ENCODE measurements around the gene HERC3.

HERC3 gene

DNA sequence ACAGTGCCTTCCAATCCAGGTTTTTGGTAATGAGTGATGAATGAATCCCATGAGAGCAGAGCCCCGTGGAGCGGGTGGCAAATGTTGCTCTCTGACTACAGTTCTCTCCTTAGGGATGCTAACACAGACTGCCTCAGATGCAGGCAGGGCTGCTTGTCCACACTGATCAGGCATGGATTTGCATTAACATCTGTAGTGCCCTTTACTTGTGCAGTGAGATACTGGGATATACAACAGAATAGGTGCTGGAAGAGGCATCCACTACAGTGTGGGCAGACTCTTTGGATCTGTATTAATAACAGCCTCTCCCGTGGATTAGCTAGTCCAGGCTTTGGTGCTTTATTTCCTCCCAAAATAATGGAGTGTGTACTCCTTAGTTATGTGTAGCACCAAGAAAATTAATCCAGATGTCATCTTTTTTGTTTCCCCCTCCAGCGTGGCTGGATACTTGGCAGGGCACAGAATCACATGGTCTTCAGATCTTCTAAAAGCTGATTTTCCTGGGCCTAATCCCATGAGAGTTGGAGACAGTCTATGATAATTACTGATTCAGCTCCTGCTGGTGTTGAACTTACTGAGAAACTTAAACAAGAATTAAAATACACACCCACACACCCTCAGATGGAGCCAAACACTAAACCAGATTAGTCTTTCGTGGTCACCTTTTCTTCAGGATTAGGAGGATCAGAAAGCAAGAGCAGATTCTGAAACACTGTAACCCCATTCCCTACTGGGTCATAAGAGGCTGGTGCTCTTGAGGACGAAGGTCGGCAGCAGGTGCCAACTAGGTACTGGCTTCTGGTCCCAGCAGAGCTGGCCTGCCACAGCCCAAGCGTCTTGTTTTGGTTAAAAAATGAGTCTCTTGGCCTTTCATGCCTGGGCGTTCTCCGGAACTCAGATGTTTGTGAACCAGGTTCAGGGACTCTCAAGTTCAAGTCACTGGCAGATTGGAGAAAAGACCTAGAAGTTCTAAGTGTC lies 128.5 kb downstream of the HERC3 start:
- DNase-seq, result no peak

DNA sequence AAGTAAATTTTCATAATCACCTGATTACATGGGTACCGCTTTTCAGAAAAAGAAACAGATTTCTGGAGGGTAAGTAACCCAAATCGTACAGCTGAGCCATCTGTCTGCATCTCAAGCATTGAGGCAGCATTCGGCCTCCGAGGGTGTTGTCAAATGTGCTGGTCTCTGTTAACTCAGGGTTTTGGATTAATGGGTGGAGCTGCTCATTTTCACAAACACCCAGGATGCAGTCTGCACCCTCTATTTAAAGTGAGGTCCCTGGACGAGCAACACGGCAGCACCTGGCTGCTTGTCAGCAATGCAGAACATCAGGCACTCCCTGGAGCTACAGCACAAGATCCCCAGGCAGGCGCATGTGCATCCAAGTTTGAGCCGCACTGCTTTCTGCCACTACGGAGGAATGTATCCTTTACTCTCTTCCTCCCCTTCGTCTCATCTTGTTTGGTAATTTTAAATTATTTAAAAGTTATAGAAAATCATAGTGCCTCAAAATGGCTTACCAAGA lies 130.0 kb downstream of the HERC3 start:
- no peak for DNase-seq

DNA sequence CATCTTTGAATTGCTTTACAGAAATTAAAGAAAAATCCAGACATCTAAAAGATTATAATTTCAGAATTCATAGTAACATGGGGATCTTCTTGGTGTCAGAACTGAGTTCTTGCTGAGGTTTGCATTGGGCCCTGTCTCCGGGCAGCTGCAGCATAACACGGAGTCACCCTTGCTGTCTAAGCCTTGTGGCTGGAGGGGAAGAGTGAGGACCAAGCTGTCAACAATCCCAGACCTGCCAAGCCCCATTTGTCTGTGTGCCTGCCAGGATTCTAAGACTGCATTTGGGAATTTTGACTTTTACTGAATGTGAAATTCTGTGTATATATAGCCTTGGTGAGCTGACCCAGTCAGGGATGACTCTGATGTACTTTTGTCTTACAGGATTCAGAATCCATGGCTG lies 130.5 kb downstream of the HERC3 start:
- no peak for DNase-seq

DNA sequence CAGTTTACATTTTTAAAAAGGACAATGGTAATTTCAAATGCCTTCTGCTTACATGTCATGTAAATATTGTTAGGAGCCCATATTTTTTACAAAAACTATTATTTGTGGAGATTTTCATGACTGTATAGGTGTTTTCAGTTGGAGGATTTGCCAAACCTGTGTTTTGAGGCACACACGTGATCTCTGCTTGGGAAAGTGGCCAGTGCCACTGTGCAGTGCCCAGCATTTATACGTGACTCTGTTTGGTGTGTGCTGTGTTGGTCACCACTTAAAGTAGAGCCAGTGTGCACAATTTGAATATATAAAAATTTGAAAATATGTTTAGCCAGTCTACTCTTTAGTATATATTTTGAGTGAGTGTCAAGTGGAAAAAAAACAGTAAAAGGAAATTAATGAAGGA lies 132.1 kb downstream of the HERC3 start:
- DNase-seq, result no peak

DNA sequence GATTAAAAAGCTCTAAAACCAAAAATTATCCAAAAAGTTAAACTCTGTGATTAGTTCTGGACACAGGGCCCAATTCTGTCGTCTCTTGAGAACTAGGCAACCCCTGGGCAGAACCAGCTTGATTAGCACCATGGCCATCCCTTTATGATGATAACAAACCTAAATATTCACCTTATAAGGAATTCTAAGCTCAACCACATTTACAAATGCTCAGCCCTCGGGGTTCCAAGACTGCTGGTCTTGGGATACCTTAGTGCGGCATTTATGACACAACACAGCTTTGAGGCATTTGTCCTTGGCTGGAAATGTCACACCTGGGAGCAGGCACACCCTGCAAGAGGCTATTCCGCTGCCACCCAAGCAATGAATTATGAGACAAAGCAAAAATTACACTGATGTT lies 132.9 kb downstream of the HERC3 start:
- no peak for DNase-seq

DNA sequence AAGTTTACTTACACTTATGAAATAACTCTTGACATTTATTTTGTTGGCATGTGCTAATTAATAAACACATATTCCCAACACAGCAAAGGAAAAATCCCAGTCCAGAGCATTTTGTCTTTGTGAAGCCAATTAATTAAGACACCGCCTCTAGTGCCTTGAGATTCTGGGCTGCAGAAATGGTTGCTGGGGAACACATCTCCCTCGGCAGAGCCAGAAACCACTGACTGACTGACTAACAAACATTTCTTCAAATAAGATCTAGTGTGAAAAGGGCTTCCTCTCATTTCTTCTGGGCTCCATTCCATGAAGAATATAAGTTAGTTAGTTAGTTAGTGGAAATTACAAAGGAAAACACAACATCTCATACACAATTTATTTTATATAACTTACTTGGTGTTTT lies 133.7 kb downstream of the HERC3 start:
- no peak for DNase-seq

DNA sequence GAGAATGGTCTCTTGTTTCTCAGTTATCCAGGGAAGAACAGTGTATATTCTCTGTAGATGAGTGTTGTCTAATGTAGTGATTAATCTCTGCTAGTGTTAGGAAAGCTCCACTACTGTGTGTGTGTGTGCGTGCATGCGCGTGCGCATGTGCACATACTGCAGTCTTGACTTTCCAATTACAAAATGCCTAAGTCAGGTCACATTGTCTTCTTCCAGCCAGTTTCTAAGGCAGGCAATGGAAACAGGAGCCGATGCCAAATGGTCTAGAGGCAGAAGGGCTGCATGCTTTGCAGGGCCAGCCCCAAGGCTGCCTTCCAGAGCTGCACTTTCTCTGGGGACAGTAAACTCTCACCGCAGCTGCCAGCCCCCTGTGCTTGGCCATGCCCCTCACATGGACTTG lies 135.9 kb downstream of the HERC3 start:
- no peak for DNase-seq

DNA sequence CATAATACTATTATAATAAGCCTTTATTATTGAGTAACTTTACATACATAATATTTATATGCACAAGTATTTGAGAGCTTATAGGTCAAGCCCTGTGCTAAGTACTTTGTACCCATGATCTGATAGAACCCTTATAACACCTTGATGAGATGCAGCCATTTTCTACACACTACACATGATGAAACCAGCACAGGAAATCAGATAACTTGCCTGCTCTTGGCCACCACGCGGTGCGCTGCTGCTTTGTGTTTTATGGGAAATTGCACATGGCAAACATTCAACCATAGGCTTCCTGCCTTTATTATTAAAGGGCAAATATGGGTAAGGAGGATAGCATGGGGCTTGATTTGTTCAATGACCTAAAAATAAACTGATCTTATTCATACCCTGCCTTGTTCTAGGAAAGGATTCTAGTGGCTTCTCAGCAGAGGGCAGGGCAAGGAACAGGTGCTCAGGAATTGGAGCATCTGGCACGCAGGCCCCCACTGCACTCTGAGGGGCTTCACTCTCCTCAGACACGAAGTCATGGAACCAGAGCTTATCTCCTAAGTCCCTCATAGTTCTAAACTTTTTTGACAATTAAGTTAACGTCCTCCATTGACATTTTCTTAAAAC lies 137.0 kb downstream of the HERC3 start:
- no peak for DNase-seq

DNA sequence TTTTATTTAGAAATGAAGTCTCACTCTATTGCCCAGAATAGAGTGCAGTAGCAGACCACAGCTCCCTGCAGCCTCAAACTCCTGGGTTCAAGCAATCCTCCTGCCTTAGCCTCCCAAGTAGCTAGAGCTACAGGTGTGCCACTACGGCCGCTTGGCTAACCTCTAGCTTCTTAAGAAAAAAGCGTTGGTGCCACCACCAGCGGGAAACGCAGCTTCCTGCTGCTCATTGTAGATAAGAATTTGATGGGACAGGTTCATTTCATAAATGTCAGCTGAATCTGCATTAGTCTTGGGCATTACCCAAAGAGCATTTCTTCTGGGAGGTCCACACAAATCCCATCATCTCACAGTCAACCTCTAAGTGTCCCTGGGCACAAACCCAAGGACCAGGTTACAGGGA lies 138.5 kb downstream of the HERC3 start:
- no peak for DNase-seq

DNA sequence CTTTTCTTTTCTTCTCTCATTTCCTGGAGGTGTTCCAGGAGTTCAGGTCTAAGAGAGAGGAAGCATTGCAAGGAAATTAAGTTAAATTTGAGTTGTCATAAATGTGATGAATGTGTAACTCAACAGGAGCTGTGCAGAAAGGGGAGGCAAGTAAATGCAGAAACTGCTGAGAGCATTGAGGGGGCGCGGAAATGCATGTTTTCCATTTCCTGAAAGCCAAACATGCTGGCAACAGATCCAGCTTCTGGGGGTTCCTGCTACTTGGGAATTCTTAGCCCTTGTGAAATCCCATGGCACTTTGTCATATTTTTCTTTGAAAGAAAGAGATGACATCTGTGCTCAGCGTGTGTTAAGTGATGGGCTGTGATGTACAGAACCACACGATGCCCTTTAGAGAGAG lies 139.1 kb downstream of the HERC3 start:
- no peak for DNase-seq

DNA sequence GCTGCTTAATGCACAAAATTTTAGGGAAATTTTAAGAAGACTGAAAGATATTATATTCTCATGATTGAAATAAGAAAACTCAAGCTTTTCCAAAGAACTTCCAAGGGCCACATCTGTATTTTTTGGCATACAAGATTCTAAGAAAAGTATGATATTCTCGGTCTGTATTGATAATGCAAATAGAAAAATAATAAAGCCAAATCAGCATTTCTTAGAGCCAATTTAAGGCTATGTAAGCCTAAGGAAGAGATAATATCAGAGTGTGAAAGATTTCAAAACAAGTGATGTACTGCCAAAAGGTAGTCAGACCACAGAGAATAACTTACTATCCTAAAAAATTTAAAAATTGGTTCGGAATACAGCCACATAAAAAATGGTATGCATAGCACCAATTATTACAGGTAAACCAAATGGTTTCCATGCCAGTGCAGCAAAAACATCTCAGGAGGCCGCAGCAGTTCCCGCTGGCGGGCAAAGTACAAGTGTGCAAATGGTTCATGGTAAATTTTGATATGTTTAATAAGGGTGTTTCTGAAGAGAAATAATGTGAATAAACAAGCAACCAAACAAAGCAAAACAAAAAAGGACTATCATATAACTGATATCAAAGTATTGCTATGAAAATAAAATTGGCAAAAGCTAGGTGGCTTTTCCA lies 140.6 kb downstream of the HERC3 start:
- no peak for DNase-seq

DNA sequence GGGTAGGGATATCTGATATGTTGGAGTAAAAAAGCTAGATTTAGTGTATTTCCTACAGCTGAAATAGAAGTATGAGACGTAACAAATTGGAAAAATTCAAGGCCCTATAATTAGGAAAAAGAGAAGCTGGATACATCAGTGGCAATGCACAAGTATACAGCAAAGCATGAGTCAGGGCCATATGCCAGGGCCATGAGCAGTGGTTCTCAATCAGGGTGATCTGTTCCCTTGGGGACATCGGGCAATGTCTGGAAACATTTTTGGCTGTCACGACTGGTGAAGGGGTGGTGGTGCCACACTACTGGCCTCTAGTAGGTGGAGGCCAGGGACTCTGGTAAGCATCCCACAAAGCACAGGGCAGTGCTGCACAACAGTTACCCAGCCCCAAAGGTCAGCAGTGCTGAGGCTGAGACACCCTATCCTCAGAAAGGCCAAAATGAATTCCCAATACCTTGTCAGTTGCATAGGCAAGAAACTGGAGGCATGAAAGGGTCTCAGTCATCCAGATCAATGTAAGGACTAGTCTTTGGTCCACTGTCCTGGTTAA lies 142.2 kb downstream of the HERC3 start:
- DNase-seq, result no peak

DNA sequence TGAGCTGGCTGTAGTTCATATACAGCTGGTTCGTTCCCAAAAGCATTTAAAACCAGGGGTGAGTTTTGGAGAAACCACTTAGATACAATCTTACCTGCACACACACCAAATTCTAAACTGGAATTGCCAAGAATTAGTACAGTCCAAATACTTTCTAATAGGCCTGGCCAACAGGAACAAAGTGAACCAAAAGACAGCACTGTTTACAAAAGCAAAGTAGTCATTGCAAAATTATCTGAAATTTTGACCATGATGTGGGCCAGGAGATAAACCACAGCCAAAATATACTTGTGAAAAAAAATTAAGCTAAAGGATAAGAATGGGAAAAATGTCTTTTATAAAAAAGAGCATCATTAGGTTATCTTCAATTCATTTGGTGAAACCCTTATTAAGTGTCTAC lies 143.3 kb downstream of the HERC3 start:
- DNase-seq, result no peak

DNA sequence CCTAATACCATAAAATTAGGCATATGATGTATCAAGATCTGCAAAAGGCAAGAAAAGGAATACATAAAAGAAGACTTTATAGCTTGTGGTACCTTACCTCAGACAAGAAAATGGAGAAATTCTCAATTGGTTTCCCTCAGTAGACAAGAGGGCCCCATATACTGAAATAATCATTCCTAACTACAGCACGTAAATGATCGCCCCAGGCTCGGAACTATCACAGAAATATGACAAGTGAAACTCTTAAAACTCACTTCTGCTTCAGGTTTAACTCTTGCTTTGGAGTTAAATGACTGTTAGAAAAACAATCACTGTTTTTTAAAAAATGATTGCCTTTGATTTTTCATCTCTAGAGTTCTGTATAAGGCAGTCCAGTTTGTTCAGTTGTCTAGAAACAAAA lies 144.0 kb downstream of the HERC3 start:
- DNase-seq, result no peak

DNA sequence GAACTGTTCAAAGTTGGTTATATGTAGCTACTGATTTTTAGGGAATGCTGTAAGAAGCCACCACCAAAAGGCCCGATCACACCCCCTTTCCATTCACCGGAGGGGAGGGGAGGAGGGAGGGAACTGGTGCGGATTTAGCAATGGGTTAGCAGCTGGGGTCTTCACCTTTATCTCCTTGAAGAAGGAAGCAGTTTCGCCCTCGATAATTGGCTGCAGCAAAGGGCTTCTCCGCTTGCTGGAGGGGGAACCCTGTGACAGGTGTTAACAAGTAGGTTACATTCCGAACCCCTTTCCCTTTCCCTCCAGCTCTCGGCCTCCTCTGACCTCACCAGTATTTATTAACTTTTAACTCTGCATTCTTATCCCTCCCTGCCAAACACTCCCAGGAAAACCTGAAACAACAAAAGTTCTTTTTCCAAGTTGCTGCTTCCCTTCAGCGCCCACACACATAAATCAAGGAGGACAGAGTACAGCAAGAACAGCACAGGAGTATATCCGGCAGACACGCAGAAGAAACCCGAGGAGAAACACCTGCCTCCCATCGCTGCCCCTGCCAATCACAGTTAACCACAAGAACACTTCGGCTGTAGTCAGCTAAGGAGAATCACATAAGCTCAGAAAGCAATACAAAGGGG lies 145.1 kb downstream of the HERC3 start:
- peak in 1 of 5 donors; percentile 12 for DNase-seq

DNA sequence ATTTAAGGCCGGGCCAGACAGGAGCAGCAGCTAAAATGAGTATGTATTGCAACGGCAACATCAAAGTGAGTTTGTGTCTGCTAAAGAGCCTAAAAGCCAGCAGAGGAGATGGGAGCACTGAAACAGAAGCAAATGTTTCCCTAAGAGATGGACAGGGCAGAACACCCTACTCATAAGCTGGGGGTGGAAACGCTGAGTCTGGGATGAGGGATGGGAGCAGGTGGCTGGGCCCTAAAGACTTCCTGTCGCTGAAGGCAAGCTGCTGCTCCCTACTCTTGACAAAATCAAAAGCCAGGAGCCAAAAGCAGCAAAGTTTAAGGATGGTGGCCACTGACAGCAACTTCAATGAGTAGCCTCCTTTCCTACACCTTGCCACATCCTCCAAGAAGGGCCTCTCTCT lies 145.9 kb downstream of the HERC3 start:
- DNase-seq, result no peak

DNA sequence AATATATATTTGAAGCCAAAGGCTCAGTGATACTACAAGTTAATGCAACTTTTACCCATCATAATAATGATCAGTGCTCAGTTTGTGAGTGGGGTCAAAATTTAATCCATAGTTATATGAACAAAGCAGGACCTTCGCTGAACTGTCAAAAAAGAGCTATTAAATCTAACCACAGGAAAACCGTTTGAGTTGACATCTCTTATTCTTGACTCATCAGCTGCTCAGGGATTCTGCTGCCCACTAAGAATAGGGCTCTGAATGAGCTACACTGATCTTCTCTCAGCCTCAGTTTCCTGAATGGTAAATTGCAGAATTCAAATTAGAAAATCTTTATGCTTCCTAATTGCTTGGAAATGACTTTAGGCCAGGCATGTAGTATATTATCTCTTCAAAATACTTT lies 150.3 kb downstream of the HERC3 start:
- DNase-seq, result no peak

DNA sequence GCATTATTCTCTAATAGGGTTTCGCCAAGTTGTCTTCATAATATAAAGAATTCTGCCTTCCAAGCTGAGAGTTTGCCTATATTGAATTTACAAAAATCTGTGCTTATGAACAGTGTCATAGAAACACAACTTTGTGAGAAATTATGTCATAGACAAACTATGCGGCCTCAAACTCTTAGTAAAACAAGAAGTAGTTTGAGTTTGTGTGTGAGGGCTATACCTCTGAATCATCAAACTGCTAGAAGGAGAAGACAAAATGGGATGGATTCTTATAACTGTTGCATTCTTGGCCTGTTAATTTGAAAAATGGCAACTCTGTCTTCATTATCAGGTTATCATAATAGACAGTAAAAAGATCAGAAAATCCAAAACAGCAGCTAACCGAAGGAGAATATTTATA lies 151.4 kb downstream of the HERC3 start:
- no peak for DNase-seq

DNA sequence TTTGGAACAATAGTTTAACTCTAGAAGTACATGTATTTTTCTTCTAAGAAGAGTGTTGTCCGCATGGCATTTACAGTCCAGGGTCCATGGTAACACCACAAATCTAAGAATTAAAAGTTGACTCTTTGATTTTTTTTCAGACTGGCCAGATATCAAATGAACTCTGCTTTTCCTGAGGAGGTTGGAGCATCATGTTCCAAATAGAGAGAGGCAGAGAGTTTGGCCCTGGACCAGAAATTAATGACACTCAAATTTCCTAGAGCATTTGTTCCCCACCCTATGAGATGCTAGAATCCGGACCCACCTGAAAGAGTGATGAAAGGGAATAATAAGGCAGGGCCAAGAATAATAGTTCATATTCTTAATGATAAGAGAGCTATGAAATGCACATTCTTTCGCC lies 152.3 kb downstream of the HERC3 start:
- no peak for DNase-seq

DNA sequence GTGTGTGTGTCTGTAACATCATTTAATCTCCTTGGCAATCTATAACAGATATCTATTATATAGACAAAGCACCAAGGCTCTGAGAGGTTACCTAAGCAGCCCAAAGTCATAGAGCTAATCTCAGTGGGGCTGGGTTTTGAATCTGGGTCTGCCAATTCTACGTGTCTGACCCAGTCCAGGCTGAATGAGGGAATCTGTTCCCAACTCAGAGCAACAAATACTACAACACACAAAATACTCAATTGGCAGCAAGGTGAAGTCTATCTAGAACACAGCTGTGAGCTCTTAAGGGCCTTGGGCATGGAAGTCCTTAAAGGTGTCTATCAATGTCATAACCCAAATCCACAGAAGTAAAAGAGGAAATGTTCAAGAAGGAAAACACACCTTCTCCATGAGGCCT lies 152.9 kb downstream of the HERC3 start:
- DNase-seq, result no peak

DNA sequence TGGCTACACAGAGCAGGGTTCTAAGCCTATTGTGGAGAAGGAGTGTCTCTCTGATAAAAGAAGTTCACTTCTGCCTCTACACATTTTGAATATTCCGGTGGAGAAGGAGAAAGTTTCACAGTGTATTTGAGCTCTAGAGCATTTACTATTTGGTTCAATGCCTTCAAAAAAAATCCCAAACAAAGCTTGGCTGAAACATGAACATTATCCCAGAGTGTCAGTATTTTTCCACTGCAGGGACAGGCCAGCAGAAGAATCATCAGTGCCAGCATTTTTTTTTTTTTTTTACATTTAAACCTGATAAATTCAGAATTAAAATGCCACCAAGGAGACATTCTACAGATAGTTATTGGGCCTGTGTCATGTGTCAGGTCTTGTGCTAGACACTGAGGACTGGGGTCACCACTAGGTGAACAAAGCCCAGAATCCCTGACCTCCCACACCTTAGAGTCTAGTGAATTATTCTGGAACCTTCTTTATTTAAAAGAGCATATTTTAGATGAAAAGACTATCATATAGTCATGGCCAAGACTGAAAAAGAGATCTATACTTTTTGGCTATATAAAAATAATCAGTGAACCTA lies 153.4 kb downstream of the HERC3 start:
- DNase-seq, result no peak

DNA sequence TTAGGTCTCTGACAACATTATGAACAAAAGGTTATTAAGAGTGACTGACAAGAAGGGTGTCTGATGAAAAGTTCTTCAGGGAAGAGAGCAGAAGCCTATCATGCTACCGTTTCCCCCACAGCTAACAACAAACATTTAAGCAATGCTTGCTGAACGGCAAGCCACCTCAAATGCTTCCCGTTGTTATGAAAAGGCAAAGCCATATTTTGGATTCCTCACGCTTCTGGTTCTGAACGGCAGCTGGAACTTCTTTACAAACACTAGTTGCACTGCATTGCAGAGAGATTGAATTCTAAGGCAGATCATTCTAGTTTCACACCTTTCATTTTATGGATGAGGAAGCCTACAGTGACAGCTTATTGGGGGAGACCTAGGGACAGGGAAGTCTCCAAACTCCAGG lies 153.9 kb downstream of the HERC3 start:
- no peak for DNase-seq

DNA sequence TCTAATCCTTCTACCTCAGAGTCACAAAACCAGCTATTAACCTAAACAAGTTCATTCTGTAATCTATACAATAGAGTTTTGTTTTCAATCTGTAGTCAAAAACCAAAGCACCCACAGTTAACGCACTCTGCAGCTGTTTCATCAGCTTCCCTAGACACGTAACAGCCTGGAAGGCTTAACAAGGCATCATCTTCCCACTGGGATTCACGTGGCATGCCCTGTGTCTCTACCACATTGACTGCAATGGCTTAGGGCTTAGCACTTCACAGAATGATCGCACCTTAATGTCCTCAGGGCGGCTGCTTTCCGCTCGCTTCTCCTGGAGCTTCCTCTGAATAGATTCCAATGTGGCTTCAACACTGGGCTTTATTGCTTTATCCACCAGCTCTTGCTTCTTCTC lies 155.1 kb downstream of the HERC3 start:
- no peak for DNase-seq

Measured in T-helper 1 cell (primary cell).